ENCODE results near the gene ZNF148.

ZNF148 gene

GRCh38 chr3:125192190-125193035 is 182.7 kb downstream of the ZNF148 start:
- Mint-ChIP-seq H3K36me3 (ENCODE audit: low read depth) (no peaks in the 10 kb centered on the region), H3K4me1 (ENCODE audit: low read depth) (no peaks in the 10 kb centered on the region), H3K4me3 (no peak overlapping the region), H3K27me3 (peaks cover 3% of the 10 kb centered on the region), H3K9me3 (no peaks in the 10 kb centered on the region), H3K27ac (no peak overlapping the region)

GRCh38 chr3:125191730-125192129 is 183.4 kb downstream of the ZNF148 start:
- Mint-ChIP-seq H3K36me3 (ENCODE audit: low read depth) (no peaks in the 10 kb centered on the region), H3K4me1 (ENCODE audit: low read depth) (no peaks in the 10 kb centered on the region), H3K27ac (no peak overlapping the region), H3K4me3 (no peak overlapping the region), H3K9me3 (no peaks in the 10 kb centered on the region), H3K27me3 (peaks cover under 1% of the 10 kb centered on the region)

GRCh38 chr3:125191256-125191655 is 183.9 kb downstream of the ZNF148 start:
- Mint-ChIP-seq H3K27me3 (no peaks in the 10 kb centered on the region), H3K36me3 (ENCODE audit: low read depth) (no peaks in the 10 kb centered on the region), H3K27ac (no peak overlapping the region), H3K9me3 (no peaks in the 10 kb centered on the region), H3K4me3 (no peak overlapping the region), H3K4me1 (ENCODE audit: low read depth) (no peaks in the 10 kb centered on the region)

GRCh38 chr3:125190786-125191185 is 184.3 kb downstream of the ZNF148 start:
- Mint-ChIP-seq H3K4me1 (ENCODE audit: low read depth) (no peaks in the 10 kb centered on the region), H3K27me3 (no peaks in the 10 kb centered on the region), H3K4me3 (no peak overlapping the region), H3K27ac (no peak overlapping the region), H3K9me3 (no peaks in the 10 kb centered on the region), H3K36me3 (ENCODE audit: low read depth) (no peaks in the 10 kb centered on the region)

GRCh38 chr3:125189378-125190165 is 185.6 kb downstream of the ZNF148 start:
- Mint-ChIP-seq H3K27me3 (no peaks in the 10 kb centered on the region), H3K4me1 (ENCODE audit: low read depth) (no peaks in the 10 kb centered on the region), H3K4me3 (no peak overlapping the region), H3K36me3 (ENCODE audit: low read depth) (no peaks in the 10 kb centered on the region), H3K9me3 (no peaks in the 10 kb centered on the region), H3K27ac (no peak overlapping the region)

- Mint-ChIP-seq H3K9me3 (no peaks in the 10 kb centered on the region), H3K4me1 (ENCODE audit: low read depth) (no peaks in the 10 kb centered on the region), H3K36me3 (ENCODE audit: low read depth) (no peaks in the 10 kb centered on the region), H3K4me3 (no peak overlapping the region), H3K27ac (no peak overlapping the region), H3K27me3 (no peaks in the 10 kb centered on the region)
These were observed 186.2 kb downstream of the ZNF148 start for GRCh38 chr3:125188955-125189354.

GRCh38 chr3:125187599-125187910 is 187.6 kb downstream of the ZNF148 start:
- H3K4me1 Mint-ChIP-seq (ENCODE audit: low read depth): no peaks in the 10 kb centered on the region
- no peak overlapping the region for H3K4me3 Mint-ChIP-seq
- H3K27ac Mint-ChIP-seq: no peak overlapping the region
- H3K27me3 Mint-ChIP-seq: no peaks in the 10 kb centered on the region
- no peaks in the 10 kb centered on the region for H3K36me3 Mint-ChIP-seq (ENCODE audit: low read depth)
- H3K9me3 Mint-ChIP-seq: no peaks in the 10 kb centered on the region

GRCh38 chr3:125186800-125187598 is 188.1 kb downstream of the ZNF148 start:
- Mint-ChIP-seq H3K9me3 (no peaks in the 10 kb centered on the region), H3K27ac (no peak overlapping the region), H3K27me3 (no peaks in the 10 kb centered on the region), H3K4me3 (no peak overlapping the region), H3K4me1 (ENCODE audit: low read depth) (no peaks in the 10 kb centered on the region), H3K36me3 (ENCODE audit: low read depth) (no peaks in the 10 kb centered on the region)

GRCh38 chr3:125186261-125186787 is 188.8 kb downstream of the ZNF148 start:
- Mint-ChIP-seq H3K27me3 (no peaks in the 10 kb centered on the region), H3K9me3 (no peaks in the 10 kb centered on the region), H3K4me3 (no peak overlapping the region), H3K4me1 (ENCODE audit: low read depth) (no peaks in the 10 kb centered on the region), H3K27ac (no peak overlapping the region), H3K36me3 (ENCODE audit: low read depth) (no peaks in the 10 kb centered on the region)

- H3K36me3 Mint-ChIP-seq (ENCODE audit: low read depth): no peaks in the 10 kb centered on the region
- H3K27ac Mint-ChIP-seq: no peak overlapping the region
- no peak overlapping the region for H3K4me3 Mint-ChIP-seq
- H3K4me1 Mint-ChIP-seq (ENCODE audit: low read depth): no peaks in the 10 kb centered on the region
- no peaks in the 10 kb centered on the region for H3K9me3 Mint-ChIP-seq
- H3K27me3 Mint-ChIP-seq: no peaks in the 10 kb centered on the region
These were observed 189.3 kb downstream of the ZNF148 start for GRCh38 chr3:125185805-125186204.

GRCh38 chr3:125179884-125180240 is 195.3 kb downstream of the ZNF148 start:
- Mint-ChIP-seq H3K9me3 (no peaks in the 10 kb centered on the region), H3K4me3 (no peak overlapping the region), H3K36me3 (ENCODE audit: low read depth) (no peaks in the 10 kb centered on the region), H3K27ac (no peak overlapping the region), H3K4me1 (ENCODE audit: low read depth) (no peaks in the 10 kb centered on the region), H3K27me3 (no peaks in the 10 kb centered on the region)

GRCh38 chr3:125179143-125179883 is 195.8 kb downstream of the ZNF148 start:
- Mint-ChIP-seq H3K4me3 (no peak overlapping the region), H3K27me3 (no peaks in the 10 kb centered on the region), H3K27ac (no peak overlapping the region), H3K36me3 (ENCODE audit: low read depth) (no peaks in the 10 kb centered on the region), H3K9me3 (no peaks in the 10 kb centered on the region), H3K4me1 (ENCODE audit: low read depth) (no peaks in the 10 kb centered on the region)

GRCh38 chr3:125177746-125178145 is 197.4 kb downstream of the ZNF148 start:
- Mint-ChIP-seq H3K9me3 (peaks cover 7% of the 10 kb centered on the region), H3K36me3 (ENCODE audit: low read depth) (no peaks in the 10 kb centered on the region), H3K4me3 (no peak overlapping the region), H3K27me3 (no peaks in the 10 kb centered on the region), H3K4me1 (ENCODE audit: low read depth) (no peaks in the 10 kb centered on the region), H3K27ac (no peak overlapping the region)
